Glutamatergic neuron (in vitro differentiated cells): ENCODE data around the gene SLC6A6. TPM values are rescaled to one million over a fixed set of nuclear protein-coding genes. Genes with fewer than 3 reads are reported as not detected.

Source experiments
- DNase-seq: peaks from one replicate; pipeline ENCODE4 v3.0.0; 2022
- H3K27ac Mint-ChIP-seq: one replicate; pipeline ENCODE4 v1.8.0; 2020; ENCODE audit warnings: mild to moderate bottlenecking, mixed read lengths, inconsistent platforms; ENCODE audit not compliant: unreplicated experiment
- H3K27me3 Mint-ChIP-seq: one replicate; pipeline ENCODE4 v1.8.0; 2020; ENCODE audit warnings: mild to moderate bottlenecking, moderate library complexity, mixed read lengths, inconsistent platforms; ENCODE audit not compliant: unreplicated experiment
- H3K36me3 Mint-ChIP-seq: one replicate; pipeline ENCODE4 v1.8.0; 2020; ENCODE audit warnings: mild to moderate bottlenecking, mixed read lengths, inconsistent platforms; ENCODE audit not compliant: unreplicated experiment
- H3K4me1 Mint-ChIP-seq: one replicate; pipeline ENCODE4 v1.8.0; 2020; ENCODE audit warnings: mild to moderate bottlenecking, low read depth, mixed read lengths, inconsistent platforms; ENCODE audit not compliant: unreplicated experiment
- H3K4me3 Mint-ChIP-seq: one replicate; pipeline ENCODE4 v1.8.0; 2020; ENCODE audit warnings: mild to moderate bottlenecking, mixed read lengths, inconsistent platforms; ENCODE audit not compliant: unreplicated experiment
- H3K9me3 Mint-ChIP-seq: one replicate; pipeline ENCODE4 v1.8.0; 2020; ENCODE audit warnings: mild to moderate bottlenecking, moderate library complexity, mixed read lengths, inconsistent platforms; ENCODE audit not compliant: unreplicated experiment
- total RNA-seq: library from RNA; stranded (reverse); fragmentation: NEBNext Ultra II Directional; extraction: Animal tissue kit (Norgen Biotek cat#: 25700); gene quantifications from one replicate; pipeline ENCODE4 v1.2.1, GENCODE V29; 2021; ENCODE audit not compliant: unreplicated experiment
- TF ChIP-seq, protein P1 (sequence below): fragments of 200-600 bp; sonication (generic); IDR thresholded peaks from one replicate; pipeline ENCODE4 v1.5.0; 2021; ENCODE audit not compliant: partially characterized antibody, unreplicated experiment

The SLC6A6 gene
- total RNA-seq, 1 donor from 2014 or later, result 21.9 TPM

DNA sequence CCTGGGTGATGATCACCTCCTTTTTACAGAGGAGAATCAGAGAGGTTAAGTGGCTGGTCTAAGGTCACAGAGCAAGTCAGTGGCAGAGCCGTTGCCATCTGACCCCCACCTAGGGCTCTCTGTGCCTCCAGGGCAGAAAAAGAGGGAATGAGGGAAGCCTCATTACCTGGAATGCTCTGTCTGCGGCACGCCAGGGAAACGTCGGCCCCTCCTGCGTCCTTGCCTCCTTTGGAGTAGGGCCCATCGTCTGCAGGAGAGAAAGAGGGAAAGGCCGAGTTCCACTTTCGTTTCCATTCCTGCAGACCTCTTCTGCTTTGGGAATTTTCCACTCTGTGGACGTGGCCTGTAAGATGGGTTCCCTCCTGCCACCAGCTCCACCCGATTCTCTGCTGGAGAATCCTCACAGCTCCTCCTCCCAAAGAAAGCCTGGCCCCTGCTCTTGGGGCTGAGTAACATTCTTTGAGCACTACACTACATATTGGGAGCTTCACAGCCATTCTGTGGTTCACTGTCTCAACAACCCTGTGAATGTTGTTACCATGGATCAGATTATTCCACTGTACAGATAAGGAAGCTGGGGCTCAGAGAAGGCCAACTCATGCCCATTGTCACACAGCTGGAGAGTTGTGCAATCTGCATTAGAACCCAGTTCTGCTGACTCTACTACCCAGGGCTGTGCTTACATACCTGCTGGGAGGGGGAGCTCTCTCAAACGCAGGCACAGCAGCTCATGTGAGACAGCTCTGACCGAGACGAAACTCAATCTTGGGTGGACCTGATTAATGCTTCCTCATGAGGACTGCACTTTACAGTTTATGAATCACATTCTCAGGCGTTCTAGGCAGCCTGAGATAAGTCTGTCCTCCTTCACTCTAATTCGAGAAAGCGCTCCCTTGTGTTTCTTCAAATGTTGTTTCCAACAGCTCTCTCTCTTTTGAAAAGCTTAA is 123.6 kb downstream of the SLC6A6 start:
- Mint-ChIP-seq H3K9me3 (peaks cover 1% of the 10 kb centered on the region), H3K27me3 (peaks cover 5% of the 10 kb centered on the region), H3K4me3 (no peak overlapping the region), H3K4me1 (no peaks in the 10 kb centered on the region), H3K27ac (no peak overlapping the region), H3K36me3 (peaks cover 7% of the 10 kb centered on the region)
- TF ChIP-seq, protein P1, sequence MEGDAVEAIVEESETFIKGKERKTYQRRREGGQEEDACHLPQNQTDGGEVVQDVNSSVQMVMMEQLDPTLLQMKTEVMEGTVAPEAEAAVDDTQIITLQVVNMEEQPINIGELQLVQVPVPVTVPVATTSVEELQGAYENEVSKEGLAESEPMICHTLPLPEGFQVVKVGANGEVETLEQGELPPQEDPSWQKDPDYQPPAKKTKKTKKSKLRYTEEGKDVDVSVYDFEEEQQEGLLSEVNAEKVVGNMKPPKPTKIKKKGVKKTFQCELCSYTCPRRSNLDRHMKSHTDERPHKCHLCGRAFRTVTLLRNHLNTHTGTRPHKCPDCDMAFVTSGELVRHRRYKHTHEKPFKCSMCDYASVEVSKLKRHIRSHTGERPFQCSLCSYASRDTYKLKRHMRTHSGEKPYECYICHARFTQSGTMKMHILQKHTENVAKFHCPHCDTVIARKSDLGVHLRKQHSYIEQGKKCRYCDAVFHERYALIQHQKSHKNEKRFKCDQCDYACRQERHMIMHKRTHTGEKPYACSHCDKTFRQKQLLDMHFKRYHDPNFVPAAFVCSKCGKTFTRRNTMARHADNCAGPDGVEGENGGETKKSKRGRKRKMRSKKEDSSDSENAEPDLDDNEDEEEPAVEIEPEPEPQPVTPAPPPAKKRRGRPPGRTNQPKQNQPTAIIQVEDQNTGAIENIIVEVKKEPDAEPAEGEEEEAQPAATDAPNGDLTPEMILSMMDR, result no peak
- peak; percentile 6 for DNase-seq

DNA sequence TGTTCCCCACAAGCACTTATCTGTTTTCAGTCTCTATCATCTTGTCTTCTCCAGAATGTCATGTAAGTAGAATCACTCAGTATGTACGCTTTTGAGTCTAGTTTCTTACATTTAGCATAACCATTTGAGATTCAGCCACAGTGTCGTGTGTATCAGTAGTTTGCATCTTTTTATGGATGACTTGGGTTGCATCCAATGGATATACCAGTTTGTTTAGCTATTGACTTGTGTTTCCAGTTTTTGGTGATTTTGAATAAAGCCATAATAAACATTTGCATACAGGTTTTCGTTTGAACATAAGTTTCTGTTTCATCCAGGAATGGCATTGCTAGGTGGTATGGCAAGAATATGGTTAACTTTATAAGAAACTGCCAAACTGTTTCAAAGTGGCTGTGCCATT is 125.7 kb downstream of the SLC6A6 start:
- no peak overlapping the region for H3K27ac Mint-ChIP-seq
- H3K4me1 Mint-ChIP-seq, result no peaks in the 10 kb centered on the region
- no peaks in the 10 kb centered on the region for H3K9me3 Mint-ChIP-seq
- TF ChIP-seq, protein P1, result no peak
- H3K36me3 Mint-ChIP-seq, result peaks cover 3% of the 10 kb centered on the region
- H3K4me3 Mint-ChIP-seq, result no peak overlapping the region
- DNase-seq, result no peak
- peaks cover 3% of the 10 kb centered on the region for H3K27me3 Mint-ChIP-seq

DNA sequence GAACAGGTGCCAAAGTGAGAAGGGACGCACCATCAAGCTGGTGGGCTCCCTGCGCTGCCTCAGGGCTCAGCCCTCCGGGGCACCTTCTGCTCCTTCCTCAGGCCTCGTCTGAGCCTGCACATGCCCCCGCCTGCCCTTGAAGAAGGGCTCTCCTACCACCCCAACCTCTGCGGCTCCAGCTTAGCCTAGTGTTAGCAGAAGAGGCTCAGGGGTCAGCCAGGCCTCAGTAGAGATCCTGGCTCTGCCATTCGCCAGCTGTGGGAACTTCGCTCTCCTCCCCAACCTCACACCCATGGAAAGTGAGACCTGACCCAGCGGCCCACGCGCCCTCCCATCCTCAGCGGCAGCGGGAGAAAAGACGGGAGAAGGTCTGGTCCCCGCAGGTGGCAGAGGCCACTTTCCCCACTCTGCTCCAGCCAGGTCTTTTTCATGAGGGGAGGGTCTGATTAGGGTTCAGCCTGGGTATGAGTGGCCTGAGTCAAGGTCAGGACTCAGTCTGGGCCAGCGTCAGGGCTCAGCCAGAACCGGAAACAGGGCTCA is 129.5 kb downstream of the SLC6A6 start:
- Mint-ChIP-seq H3K36me3 (no peaks in the 10 kb centered on the region), H3K4me3 (no peak overlapping the region), H3K27ac (no peak overlapping the region), H3K27me3 (no peaks in the 10 kb centered on the region), H3K9me3 (no peaks in the 10 kb centered on the region), H3K4me1 (no peaks in the 10 kb centered on the region)
- TF ChIP-seq, protein P1, result no peak
- DNase-seq, result peak; percentile 8

DNA sequence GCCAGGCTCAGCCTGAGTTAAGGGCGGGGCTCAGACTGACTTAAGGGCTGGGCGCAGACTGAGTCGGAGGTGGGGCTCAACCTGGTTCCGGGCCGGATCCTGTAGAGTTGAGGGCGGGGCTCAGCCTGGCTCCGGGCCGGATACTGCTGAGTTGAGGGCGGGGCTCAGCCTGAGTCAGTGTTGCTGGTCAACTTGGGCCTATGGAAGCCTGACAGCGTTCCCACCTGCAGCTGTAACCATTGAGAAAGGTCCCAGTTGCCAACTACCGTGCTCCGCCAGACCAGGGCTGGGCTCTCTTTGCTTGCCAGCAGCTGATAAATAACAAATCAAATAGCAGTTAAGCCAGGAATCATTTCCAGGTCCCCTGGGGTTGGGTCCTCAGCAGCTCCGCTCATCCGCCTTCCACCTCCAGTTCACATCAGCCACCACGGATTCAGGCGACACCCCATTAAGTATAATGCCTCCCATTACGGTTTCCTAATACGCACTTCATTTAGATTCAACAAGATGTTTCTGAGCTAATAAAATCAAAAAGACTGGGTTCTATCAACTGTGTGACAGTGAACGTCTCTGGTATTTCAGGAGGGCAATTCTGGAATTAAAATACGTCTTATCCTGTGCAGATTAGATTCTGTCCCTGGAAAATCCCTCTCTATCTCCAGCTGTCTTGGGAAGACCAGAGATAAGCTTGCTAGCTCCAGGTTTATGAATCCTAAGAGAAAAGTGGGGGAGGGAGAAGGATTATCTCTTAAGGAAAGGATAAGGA is 130.5 kb downstream of the SLC6A6 start:
- peaks cover 4% of the 10 kb centered on the region for H3K27me3 Mint-ChIP-seq
- no peaks in the 10 kb centered on the region for H3K9me3 Mint-ChIP-seq
- H3K27ac Mint-ChIP-seq, result no peak overlapping the region
- TF ChIP-seq, protein P1, result no peak
- DNase-seq, result peak; percentile 20
- H3K4me1 Mint-ChIP-seq, result no peaks in the 10 kb centered on the region
- no peaks in the 10 kb centered on the region for H3K36me3 Mint-ChIP-seq
- H3K4me3 Mint-ChIP-seq, result no peak overlapping the region
